GM21723 (cell line): ENCODE data around the gene CFAP97D1.

Source experiments
- ATAC-seq: cut with Tn5 transposase; IDR thresholded peaks from one replicate; pipeline ENCODE4 v1.9.1; 2021; ENCODE audit warnings: mild to moderate bottlenecking, moderate library complexity; ENCODE audit not compliant: unreplicated experiment

The CFAP97D1 gene

DNA sequence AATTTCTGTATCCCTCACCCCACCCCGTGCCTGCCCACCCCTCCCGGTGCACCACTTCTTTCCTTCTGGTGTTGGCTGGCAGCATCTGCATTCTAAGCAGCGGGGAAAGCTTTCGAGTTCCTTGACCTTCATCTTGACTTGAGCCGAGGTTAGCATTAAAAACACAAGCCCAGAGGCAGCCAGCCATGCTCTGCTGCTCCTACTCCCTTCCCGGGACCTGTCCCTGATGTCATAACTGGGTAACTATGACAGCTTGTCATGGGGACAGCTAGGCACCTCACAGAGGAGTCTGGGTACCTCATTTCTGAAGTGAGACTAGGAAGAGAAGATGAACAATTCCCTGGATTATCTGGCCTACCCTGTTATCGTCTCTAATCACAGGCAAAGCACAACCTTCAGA lies at the start of gene CFAP97D1:
CFAP97D1 (plus strand) TSS at position 301 of the 400 bp plus-strand sequence; CDS start at position 329, 28 bp downstream.
- ATAC-seq = no peak

DNA sequence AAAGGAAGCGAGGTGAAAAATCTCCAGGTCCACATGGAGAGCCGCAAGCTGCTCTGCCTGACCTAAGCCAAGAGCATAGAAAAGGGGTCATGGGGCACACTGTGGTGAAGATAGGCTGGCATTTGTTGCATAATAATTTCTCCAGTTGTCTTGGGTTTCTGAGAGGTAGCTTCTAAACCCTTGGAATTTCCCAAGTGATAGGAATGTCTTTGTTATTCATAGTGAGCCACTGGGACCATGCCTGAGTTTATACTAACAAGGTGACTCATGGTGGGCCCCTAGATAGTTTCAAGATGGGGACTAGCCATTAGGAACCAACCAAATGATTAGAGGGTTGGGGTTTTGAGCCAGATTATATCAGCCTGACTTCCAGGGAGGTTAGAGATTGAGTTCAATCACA lies 47.3 kb upstream of the CFAP97D1 start:
- ATAC-seq = no peak

DNA sequence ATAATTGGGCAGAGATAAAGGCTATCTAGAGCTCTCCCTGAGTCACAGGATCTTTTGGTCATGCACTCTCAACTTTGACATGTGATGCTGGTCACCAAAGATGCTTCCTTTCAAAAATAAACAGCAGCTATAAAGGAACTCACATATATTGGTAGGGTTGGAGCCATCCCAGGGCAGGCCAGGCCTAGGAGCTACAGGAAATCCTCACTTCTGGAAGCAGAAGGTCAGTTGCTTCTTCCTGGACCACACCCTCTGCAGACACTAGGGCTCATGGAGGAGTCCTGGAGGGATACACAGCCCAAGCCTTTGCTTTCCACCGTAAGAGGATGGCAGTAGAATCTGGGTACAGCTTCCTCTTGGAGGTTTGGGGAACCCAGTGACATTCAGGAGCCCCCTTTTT lies 46.3 kb upstream of the CFAP97D1 start:
- ATAC-seq = no peak

DNA sequence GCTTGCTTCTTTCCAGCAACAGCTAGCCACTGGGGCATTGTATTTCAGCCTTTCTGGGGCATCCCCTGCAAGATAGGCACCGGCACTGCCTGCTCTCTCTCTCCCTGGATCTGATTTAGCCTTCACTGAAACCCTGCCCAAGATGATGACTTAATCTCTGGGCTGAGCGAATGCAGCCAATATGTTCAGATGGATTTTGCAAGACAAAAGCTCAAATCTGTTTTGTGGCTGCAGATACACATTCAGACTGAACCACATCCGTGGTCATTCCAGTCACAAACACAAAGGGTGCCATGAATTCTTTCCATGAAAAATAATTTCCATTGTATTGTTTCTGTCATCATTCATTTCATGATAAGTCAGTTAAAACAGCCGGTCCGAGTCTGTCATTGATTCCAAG lies 45.9 kb upstream of the CFAP97D1 start:
- no peak for ATAC-seq

- no peak for ATAC-seq
These were observed 43.8 kb upstream of the CFAP97D1 start for GRCh38 chr17:43736389-43736788.

- ATAC-seq = no peak
These were observed 42.5 kb upstream of the CFAP97D1 start for GRCh38 chr17:43737722-43738121.

- ATAC-seq = no peak
These were observed 39.7 kb upstream of the CFAP97D1 start for GRCh38 chr17:43740541-43740940.

GRCh38 chr17:43741636-43742035 lies 38.6 kb upstream of the CFAP97D1 start:
- no peak for ATAC-seq

- ATAC-seq = no peak
These were observed 34.7 kb upstream of the CFAP97D1 start for GRCh38 chr17:43745541-43745940.

DNA sequence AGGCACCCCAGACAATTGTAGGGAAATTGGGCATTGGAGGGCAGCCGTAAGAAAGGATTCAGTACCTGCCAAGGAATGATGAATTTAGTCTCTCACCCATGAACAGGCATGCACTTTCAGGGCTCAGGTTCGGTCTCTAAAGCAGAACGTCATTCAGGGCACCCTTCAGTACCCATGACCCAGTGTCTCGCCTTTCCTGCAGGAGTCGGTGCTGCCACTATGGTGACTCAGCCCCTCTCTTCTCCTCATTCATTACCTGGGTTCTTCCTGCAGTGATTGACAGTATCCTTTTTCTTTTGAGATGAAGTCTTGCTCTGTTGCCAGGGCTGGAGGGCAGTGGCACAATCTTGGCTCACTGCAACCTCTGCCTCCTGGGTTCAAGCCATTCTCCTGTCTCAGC lies 30.1 kb upstream of the CFAP97D1 start:
- no peak for ATAC-seq

- no peak for ATAC-seq
These were observed 26.6 kb upstream of the CFAP97D1 start for GRCh38 chr17:43753493-43754129.

DNA sequence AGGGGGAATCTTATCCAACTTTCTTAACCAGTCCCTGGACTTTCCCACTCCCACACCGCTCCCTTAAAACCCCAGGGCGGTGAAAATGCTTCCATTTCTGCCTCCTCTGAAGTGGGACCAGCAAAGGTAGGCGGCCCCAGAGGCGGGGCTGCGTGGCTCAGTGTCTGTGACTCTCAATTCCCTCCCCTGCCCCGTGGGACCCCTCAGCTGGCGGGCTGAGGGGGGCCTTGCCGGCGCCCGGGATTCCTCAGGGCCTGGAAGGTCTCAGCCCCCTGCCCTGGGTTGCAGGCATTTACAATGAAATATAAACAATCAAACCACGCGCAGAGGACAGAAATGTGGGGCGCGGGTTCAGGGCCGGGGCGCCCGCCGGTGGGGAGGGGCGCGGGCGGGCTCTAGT lies 25.3 kb upstream of the CFAP97D1 start:
- ATAC-seq = no peak

DNA sequence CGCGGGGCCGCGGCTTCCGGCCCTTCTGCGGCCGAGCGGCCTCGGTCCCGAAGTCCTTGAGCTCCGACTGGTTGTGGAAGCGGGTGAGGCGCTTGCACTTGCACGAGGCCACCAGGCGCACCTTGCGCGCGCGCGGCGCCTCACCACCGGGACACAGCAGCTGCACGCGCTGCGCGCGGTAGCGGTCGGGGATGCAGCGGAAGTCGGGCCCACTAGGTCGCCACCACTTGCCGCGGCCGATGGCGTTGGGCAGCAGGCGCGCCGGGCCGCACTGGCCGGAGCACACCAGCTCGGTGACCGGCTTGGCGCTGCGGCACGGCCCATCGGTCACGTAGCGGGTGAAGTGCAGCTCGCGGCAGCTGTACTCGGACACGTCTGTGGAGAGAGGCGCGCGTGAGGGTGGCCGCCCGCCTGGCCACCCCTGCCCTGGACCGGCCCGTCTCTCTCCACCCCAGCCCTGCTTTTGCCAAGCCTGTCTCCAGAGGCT lies 24.8 kb upstream of the CFAP97D1 start:
- ATAC-seq = no peak

- ATAC-seq = no peak
These were observed 24.0 kb upstream of the CFAP97D1 start for GRCh38 chr17:43756201-43756600.

DNA sequence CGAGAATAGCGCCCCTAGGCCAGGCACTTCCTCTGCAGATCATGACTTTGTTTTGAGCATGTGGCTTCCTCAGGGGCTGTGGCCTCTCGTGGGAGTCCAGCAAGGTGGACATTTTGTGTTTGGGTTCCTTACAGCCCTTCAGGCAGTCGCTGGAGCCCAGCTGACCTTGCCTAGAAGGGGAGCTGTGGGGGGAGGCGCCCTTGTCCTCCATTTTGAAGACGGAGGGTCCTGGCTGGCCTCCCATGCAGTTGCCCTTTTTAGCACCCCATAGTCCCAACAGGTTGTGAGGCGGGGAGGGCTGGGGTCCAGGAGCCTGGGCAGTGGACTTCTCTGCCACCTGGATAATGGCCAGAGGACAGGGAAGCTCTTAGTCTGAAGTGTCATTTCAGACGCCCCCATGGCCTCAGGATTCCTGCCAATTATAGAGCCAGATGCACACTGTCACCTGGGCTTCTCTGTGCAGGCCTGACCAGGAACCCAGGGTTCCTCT lies 23.0 kb upstream of the CFAP97D1 start:
- no peak for ATAC-seq

GRCh38 chr17:43758086-43758485 lies 22.1 kb upstream of the CFAP97D1 start:
- ATAC-seq = no peak

GRCh38 chr17:43758497-43759174 lies 21.6 kb upstream of the CFAP97D1 start, which contains the start of gene SOST:
SOST (minus strand) TSS chr17:43758791; CDS start chr17:43758741, 50 bp downstream.
- ATAC-seq = no peak

DNA sequence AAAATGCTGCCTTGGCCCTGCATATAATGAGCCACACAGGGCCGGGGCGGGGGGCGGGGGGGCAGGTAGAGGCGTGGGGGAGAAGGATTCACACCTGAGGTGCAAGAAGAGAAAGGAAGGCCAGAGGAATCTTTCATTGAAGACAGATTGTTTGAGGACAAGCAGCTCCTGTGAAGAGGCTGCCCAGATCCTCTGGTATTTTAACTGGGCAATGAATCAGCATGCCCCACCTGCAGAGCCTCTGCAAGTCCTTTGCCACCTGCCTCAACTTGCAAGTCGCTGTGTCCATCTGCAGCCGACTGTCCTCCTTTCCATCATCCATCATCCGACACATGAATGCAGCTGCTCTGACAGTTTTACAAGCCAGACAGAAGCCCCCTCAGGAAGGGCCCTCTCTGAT lies 20.4 kb upstream of the CFAP97D1 start:
- no peak for ATAC-seq

DNA sequence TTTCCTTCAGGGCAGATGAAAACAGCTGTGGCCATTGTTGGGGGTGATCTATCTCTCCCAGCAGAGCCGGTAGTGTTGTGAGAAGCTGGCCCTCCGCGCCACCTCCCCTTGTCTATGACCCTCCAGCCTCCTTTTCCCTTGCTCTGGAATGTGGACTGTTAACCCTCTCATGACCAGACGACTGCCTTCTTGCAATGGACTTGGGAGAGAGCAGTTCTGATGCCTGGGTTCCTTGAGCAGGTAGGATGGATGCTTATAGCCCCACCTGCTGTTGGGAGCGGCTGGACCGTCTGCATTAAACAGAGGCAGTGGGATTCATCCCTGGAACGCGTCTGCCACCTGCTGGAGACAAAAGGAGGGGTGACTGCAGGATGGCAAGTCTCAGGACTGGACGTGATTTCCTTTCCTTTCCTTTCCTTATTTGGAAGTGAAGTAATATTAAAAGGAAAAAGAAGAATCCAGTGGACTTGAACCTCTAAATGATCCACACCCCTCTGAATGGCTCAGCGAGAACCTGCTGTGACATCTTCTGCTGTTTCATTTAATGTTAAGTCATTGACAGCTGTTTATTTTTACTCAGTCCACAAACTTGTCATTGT lies 19.9 kb upstream of the CFAP97D1 start:
- ATAC-seq = no peak

DNA sequence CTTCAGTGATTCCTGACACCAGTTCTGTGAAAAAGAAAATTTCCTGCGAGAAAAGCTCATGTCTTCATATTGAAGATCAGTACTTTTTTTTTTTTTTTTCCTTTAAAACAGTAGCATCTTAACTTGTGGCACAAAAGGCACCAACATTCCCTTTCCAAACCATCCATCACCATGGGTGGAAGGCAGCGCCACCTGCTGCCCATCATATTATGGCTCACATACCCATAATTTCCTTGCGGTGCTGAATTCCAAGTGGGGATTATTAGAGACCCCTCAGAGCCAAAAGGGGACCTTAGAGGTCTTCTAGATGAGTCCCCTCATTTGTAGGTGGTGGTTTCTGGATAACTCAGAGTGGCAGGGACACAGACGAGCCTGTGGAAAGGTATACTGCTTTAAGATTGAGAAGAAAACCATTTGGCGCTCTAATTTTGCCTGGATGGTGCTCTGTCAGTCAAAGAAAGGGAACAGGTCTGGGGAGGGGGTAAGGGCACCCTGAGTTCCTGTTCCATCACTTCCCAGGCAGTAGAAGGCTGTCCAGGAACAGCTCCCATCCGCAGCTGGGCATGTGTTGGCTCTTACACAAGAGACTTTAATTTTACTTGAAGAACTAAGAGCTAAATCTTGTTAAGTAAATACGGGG lies 13.7 kb upstream of the CFAP97D1 start:
- ATAC-seq = no peak

- ATAC-seq = no peak
These were observed 13.1 kb upstream of the CFAP97D1 start for GRCh38 chr17:43767053-43767712.
